Parathyroid adenoma (tissue), 2 donors: Measurements from ENCODE around the gene EOGT.

Experiments used
- H2AFZ ChIP-seq: fragments of 300-600 bp; sonication (generic); one replicate; pipeline ENCODE4 v1.7.0; 2017; ENCODE audit warnings: antibody characterized with exemption, mild to moderate bottlenecking
- H3K27ac ChIP-seq: fragments of 300-600 bp; sonication (generic); one replicate; pipeline ENCODE4 v1.7.0; 2017
- H3K27me3 ChIP-seq: fragments of 300-600 bp; sonication (generic); one replicate; pipeline ENCODE4 v1.7.0; 2017; ENCODE audit warnings: low read length; ENCODE audit not compliant: control insufficient read depth, insufficient read depth
- H3K36me3 ChIP-seq: fragments of 300-600 bp; sonication (generic); one replicate; pipeline ENCODE4 v1.7.0; 2017; ENCODE audit warnings: low read length; ENCODE audit not compliant: control insufficient read depth, insufficient read depth
- H3K4me1 ChIP-seq: fragments of 300-600 bp; sonication (generic); one replicate; pipeline ENCODE4 v1.7.0; 2017; ENCODE audit warnings: control low read depth
- H3K4me2 ChIP-seq: fragments of 300-600 bp; sonication (generic); one replicate; pipeline ENCODE4 v1.7.0; 2017; ENCODE audit warnings: low read length
- H3K4me3 ChIP-seq: fragments of 300-600 bp; sonication (generic); one replicate; pipeline ENCODE4 v1.7.0; 2017; ENCODE audit warnings: low read depth, low read length
- H3K79me2 ChIP-seq: fragments of 300-600 bp; sonication (generic); one replicate; pipeline ENCODE4 v1.7.0; 2017; ENCODE audit warnings: control low read depth
- H3K9ac ChIP-seq: fragments of 300-600 bp; sonication (generic); one replicate; pipeline ENCODE4 v1.7.0; 2017; ENCODE audit warnings: mild to moderate bottlenecking
- H3K9me3 ChIP-seq: fragments of 300-600 bp; sonication (generic); one replicate; pipeline ENCODE4 v1.7.0; 2017; ENCODE audit warnings: low read length; ENCODE audit not compliant: control insufficient read depth
- TF ChIP-seq, protein P1 (sequence below): fragments of 300-600 bp; sonication (generic); IDR thresholded peaks from one replicate; pipeline ENCODE4 v1.7.0; 2017; ENCODE audit warnings: antibody characterized with exemption, mild to moderate bottlenecking
- donor health status: primary hyperparathyroidism.

EOGT gene

DNA sequence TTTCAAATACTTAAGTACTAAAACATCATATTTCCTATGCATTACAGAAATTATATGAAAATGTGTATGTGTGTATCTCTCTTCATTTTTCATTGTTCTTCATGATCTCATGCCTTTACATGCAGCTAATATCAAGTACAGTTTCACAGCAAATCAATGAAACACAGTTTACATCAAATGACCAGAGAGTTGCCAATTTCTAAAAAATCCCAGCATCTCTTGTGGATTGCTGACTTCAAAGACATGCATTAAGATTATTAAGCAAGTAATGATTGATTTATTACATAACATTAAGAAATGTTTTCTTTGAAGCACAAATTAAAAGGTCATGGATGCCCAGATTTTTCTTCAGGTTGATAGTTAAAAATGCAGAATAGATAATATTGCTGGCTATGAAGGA is 50.1 kb downstream of the EOGT start:
- Histone ChIP-seq H3K27me3 (no peaks in the 10 kb centered on the region), H3K27ac (no peak overlapping the region), H3K4me1 (no peaks in the 10 kb centered on the region), H2AFZ (no peak overlapping the region), H3K79me2 (no peaks in the 10 kb centered on the region), H3K4me3 (no peak overlapping the region), H3K36me3 (no peaks in the 10 kb centered on the region), H3K9me3 (no peaks in the 10 kb centered on the region), H3K9ac (no peak overlapping the region), H3K4me2 (no peak overlapping the region)
- TF ChIP-seq, protein P1, sequence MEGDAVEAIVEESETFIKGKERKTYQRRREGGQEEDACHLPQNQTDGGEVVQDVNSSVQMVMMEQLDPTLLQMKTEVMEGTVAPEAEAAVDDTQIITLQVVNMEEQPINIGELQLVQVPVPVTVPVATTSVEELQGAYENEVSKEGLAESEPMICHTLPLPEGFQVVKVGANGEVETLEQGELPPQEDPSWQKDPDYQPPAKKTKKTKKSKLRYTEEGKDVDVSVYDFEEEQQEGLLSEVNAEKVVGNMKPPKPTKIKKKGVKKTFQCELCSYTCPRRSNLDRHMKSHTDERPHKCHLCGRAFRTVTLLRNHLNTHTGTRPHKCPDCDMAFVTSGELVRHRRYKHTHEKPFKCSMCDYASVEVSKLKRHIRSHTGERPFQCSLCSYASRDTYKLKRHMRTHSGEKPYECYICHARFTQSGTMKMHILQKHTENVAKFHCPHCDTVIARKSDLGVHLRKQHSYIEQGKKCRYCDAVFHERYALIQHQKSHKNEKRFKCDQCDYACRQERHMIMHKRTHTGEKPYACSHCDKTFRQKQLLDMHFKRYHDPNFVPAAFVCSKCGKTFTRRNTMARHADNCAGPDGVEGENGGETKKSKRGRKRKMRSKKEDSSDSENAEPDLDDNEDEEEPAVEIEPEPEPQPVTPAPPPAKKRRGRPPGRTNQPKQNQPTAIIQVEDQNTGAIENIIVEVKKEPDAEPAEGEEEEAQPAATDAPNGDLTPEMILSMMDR = no peak

DNA sequence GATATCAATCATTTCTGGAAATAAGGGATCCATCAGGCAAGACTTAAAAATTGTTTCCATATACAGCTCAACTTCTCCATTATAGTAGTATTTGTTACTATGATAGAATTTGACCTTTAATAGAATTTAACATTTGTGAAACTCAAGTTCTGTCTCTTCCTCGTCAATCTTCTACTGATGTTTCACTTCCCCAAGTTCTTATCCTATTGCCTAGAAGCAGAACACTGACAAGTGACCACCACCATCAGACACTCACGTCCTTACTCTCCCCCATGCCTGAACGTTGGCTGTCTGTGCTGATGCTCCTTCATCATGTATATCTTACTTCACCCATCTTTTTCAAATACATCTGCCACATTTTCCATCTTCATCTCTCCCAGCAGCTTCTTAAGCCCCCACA is 54.6 kb downstream of the EOGT start:
- no peak overlapping the region for H2AFZ ChIP-seq
- TF ChIP-seq, protein P1 = no peak
- no peaks in the 10 kb centered on the region for H3K27me3 ChIP-seq
- no peaks in the 10 kb centered on the region for H3K4me1 ChIP-seq
- no peaks in the 10 kb centered on the region for H3K36me3 ChIP-seq
- no peak overlapping the region for H3K27ac ChIP-seq
- no peak overlapping the region for H3K4me3 ChIP-seq
- H3K9me3 ChIP-seq = no peaks in the 10 kb centered on the region
- H3K4me2 ChIP-seq = no peak overlapping the region
- H3K9ac ChIP-seq = no peak overlapping the region
- no peaks in the 10 kb centered on the region for H3K79me2 ChIP-seq

DNA sequence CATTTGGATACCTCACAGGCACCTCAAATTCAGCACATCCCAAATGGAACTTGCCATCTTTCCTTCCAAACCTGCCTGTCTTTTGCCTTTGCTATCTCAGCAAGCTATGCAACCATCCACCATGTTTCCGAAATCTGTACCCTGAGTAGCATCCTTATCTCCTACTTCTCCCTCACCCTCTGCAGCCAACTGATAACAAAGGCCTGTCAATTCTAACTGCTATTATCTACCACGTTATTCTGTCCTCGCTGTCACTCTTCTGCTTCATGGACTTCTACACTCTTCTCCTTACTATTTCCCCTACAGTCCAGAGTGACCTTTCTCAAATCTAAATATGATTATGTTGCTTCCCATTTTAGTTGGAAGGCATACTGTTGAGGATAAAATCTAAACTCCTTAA is 55.6 kb downstream of the EOGT start:
- H3K9me3 ChIP-seq = no peaks in the 10 kb centered on the region
- no peak overlapping the region for H3K9ac ChIP-seq
- no peak overlapping the region for H2AFZ ChIP-seq
- no peaks in the 10 kb centered on the region for H3K4me1 ChIP-seq
- H3K36me3 ChIP-seq = no peaks in the 10 kb centered on the region
- TF ChIP-seq, protein P1 = no peak
- no peak overlapping the region for H3K4me3 ChIP-seq
- no peaks in the 10 kb centered on the region for H3K27me3 ChIP-seq
- H3K27ac ChIP-seq = no peak overlapping the region
- H3K4me2 ChIP-seq = no peak overlapping the region
- no peaks in the 10 kb centered on the region for H3K79me2 ChIP-seq

DNA sequence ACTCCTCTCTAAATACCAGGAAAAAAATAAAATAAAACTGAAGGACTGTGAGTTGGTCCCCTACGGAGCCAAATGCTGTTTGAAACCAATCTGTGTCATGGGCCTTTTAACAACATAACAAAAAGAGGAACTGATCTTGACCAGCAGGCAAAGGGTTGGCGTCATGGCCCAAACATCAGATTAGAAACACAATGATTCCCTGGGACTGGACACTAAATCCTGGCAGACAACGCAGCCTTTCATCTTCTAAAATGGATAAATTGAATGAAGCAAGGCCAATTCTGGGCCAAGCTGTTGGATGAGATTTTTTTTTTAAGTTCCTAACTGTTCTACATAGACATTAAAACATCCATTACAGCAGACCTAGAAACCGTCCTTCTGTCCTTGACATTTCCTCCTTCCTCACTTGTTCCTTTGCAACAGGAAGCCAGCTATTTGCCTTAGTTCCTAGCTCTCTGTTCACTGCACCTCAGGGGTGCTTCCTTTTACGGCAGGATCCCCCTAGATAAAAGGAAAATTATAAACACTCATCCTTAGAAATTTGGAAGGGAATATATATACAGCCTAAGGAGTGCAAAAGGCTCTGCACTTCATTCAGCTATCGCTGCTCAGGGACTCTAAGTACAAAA is 59.6 kb downstream of the EOGT start:
- no peaks in the 10 kb centered on the region for H3K4me1 ChIP-seq
- H3K36me3 ChIP-seq = no peaks in the 10 kb centered on the region
- H3K27ac ChIP-seq = no peak overlapping the region
- H3K4me3 ChIP-seq = no peak overlapping the region
- H2AFZ ChIP-seq = no peak overlapping the region
- no peaks in the 10 kb centered on the region for H3K27me3 ChIP-seq
- no peaks in the 10 kb centered on the region for H3K9me3 ChIP-seq
- H3K4me2 ChIP-seq = no peak overlapping the region
- H3K9ac ChIP-seq = no peak overlapping the region
- TF ChIP-seq, protein P1 = no peak
- no peaks in the 10 kb centered on the region for H3K79me2 ChIP-seq

DNA sequence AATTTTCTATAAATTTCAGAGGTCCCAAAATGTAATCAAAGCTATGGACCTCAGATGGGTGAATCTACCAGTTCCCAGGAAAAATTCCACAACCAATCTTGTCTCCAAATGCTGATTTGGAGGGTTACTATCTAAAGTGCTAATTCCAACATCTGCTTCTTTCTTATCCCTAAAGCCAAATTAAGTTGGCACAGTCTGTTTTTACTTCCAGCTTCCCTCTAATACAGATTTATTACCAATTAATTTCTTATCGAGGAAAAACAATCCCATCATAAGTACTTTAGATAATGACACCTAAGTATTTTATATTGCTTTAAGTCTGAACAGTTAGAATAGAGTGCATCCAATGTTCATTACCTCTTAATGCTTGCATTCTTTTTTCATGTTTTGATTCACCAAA is 68.3 kb downstream of the EOGT start:
- Histone ChIP-seq H3K79me2 (no peaks in the 10 kb centered on the region), H3K36me3 (no peaks in the 10 kb centered on the region), H3K9me3 (no peaks in the 10 kb centered on the region), H3K4me2 (no peak overlapping the region), H3K27ac (no peak overlapping the region), H3K4me3 (no peak overlapping the region), H3K9ac (no peak overlapping the region), H2AFZ (no peak overlapping the region), H3K4me1 (no peaks in the 10 kb centered on the region), H3K27me3 (no peaks in the 10 kb centered on the region)
- TF ChIP-seq, protein P1 = no peak
